Muscle of back (tissue), 13 donors: ENCODE measurements around the gene GRM2. TPM values are rescaled to one million over a fixed set of nuclear protein-coding genes. Genes with fewer than 3 reads are reported as not detected.

Source experiments
- DNase-seq, 3 donors: peaks; one replicate each; pipeline versions ENCODE4 v3.0.0 to v3.0.0-alpha.2; 2013
- long read RNA-seq, 9 donors: transcript quantifications; one replicate each; lab custom pipeline, GENCODE V29; 2026
- polyA plus RNA-seq, 10 donors: library from polyadenylated mRNA; unstranded; fragments of 120-200 nt; gene quantifications; one replicate each; pipeline ENCODE4 v1.2.1, GENCODE V29; 2013; ENCODE audit not compliant: insufficient read length in 10 of 10

The GRM2 gene
- under 1 TPM; 0.25 to 0.98 (median 0.52) TPM for polyA plus RNA-seq
- long read RNA-seq, donor 1, result 0 reads
- long read RNA-seq, donor 2, partial matches to known transcripts, result 0 of 1 reads
- long read RNA-seq, donor 2, other reads (novel, unspliced or antisense), result 0 of 1 reads
- long read RNA-seq, donor 3, result 0 reads
- long read RNA-seq, donor 4, result 0 reads
- long read RNA-seq, donor 5, result 0 reads
- long read RNA-seq, donor 6, result 0 reads
- long read RNA-seq, donor 7, result 0 reads
- long read RNA-seq, donor 8, result 0 reads
- long read RNA-seq, donor 9, result 0 reads

DNA sequence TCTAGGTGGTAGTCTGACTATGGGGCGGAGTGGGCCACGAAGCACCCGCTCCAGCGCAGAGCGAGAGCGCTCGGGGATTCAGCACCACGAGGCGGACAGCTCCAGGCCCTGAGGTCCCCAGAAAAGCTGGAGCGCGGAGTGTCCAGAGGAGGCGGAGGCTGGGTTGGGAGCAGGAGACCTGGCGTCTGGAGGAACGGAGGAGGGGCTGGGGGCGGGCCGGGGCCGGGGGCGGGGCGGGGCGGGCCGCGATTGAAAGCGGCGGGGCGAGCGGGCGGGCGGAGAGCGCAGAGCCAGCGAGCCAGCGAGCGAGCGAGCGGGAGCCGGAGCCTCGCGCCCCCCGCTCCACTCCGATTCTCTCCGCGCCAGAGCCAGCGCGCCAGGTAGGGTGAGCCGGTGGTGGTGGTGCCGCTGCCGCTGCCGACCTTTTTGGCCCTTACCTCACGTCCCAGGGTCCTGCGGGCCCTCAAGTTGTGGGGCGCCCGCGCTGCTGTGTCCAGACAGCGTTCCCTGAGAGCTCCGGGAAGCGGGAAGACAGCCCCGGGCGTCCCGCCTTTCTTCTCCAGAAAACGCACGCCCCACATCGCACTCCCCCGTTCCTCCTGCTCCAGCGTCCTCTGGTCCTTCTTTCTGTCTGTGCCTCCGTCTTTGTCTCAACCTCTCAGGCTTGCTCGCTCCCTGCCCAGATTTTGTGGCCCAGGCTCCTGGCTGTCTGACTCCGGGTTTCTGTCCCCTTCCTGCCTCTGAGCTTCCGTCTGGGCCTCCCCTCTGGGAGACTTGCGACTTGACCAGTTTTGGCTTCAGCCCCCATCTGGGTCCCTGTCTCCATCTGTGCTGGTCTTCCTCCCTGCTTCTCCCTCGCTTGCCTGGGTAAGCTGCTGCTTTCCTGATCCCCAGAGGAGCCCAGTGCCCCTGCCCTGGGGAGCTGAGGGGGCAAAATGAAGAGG lies at the start of gene GRM2:
Gene GRM2 (plus strand): TSS at position 281 of the 944 bp plus-strand sequence. CDS start 1,916 bp downstream, outside the sequence.
- DNase-seq, result peak; percentile 83 to 94 (median 90)

DNA sequence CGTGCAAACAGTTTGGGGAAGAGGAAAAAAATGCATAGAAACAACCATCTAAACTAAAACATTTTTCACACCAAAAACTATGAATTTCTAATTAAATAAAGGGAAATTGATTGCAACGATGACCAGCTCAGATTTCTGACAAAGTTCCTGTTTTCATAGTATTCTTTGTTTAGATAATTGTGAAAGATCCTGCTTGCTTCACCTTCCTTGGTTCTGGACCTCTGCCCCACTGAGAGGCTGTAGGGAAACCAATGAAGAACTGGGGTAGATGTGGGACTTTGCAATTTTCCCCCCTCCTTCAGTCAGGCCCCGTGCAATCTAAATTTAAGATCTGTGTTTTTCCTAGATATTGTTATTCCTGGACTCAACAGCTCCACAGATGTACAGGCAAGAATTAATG lies 49.6 kb upstream of the GRM2 start:
- no peak for DNase-seq

DNA sequence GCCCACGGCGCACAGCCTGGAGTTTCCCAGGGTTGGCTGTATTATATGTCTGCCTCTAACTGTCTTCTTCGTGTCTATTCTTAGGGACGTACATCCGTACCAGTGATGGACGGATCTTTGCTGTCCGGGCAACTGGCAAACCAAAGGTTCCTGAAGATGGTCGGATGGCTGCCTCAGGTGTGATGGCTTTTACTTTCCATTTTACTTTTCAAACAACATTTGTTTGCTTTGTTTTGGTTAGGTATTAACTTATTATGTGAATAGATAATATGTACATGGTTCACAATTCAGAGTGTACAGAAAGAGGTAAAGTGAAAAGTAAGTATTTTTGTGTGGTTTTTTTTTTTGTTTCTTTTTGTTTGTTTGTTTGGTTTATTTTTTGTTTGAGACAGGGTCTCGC lies 46.9 kb upstream of the GRM2 start:
- no peak for DNase-seq

DNA sequence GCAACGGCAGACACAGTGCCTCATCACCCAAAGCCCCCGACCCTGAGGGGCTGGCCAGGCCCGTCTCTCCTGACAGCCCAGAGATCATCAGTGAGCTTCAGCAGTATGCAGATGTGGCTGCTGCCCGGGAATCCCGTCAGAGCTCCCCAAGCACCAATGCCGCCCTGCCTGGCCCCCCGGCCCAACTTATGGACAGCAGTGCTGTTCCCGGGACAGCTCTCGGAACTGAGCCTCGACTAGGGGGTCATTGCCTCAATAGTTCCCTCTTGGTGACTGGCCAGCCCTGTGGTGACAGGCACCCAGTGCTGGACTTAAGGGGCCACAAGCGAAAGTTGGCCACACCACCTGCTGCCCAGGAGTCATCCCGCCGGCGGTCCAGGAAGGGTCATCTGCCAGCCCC lies 44.4 kb upstream of the GRM2 start:
- DNase-seq, result no peak

DNA sequence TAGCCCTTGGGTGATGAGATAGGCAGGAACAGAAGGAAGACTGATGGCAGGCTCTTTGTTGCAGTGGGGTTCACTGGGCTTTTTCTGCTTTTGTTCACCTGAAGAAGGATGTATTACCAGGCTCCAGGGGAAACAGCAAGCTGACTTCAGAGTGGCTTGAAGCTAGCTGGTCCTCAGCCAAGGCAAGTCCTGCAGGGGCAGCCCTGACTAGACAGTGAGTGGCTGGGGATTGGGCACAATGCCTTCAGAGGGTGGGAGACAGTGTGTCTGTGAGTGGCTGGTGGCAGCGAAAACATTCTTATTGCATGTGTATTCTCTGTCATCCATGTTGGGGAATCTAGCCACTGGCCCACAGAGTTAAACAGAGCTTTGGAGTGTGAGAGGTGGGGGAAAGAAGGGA lies 38.1 kb upstream of the GRM2 start:
- DNase-seq, result no peak

DNA sequence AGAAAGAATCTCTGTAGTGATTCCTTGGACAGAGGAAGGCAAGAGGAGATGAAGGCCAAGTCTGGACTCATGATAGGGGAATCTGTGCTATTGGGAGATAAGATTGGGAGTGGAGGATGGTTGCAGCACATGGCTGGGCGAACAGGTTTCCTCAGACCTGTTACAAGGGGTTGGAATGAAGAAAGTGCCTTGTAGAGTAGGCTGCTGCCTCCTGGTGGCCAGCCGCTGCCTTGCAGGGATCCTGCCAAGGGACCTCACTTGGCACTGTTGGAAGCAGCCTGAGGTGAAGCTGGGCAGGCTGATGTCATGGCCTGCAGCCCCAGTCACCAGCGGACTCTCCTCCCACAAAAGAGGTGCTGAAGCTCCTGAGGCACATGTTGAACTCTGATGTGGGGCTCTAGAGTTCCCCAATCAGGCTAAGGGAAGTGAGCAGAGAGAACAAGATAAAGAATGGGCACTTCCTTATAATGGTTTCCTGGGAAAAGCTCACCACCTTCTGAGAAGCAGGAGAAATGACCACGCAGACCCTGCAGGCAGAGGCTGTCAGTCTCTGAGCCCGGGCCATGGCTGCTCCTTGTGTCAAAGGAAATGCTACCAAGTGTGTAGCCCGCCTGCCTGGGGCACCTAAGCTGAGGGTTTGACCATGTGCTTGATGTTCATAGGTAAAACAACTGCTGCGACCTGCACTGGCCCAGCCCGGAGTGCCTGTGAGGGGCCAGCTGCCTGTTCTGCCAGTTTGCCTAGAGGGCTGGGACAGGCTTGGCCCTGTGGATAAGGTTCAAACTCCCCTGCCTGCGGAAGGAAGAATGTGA lies 37.4 kb upstream of the GRM2 start:
- DNase-seq, result peak; percentile 47 to 83 (median 73)

DNA sequence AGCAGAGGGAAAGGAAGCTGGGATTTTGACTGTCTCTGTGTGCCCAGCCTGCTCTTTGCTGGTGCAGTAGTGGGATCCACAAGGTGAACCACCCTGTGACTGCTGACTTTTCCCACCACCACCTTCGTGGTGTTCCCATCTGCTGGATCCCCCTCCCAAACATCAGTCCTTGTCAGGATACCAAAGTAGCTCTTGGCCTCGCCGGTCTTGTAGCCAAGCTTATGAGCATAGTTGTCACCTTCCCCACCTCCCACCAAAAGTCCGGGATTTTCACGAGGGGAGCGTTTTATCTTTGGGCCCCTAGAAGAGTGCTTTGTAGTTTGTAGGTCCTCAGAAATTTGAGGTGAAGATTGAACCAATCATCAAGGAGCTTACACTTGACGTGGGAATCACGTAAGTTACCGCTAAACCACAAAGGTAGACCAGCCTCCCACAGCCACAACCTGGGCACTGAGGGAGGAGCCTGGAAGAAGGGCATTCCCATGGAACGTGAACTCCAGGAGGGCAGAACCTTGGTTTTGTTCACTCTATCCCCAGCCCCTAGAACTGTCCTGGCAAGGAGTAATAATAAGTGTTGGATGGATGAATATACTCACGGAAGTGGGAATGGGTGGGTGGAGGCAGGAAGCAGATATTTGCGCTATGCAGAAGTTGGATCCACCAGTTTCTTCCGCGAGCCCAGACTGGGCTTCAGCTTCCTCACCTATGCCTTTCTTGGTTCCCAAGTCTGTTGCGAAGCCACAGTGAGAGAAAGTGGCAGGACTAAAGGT lies 36.6 kb upstream of the GRM2 start:
- DNase-seq, result no peak

DNA sequence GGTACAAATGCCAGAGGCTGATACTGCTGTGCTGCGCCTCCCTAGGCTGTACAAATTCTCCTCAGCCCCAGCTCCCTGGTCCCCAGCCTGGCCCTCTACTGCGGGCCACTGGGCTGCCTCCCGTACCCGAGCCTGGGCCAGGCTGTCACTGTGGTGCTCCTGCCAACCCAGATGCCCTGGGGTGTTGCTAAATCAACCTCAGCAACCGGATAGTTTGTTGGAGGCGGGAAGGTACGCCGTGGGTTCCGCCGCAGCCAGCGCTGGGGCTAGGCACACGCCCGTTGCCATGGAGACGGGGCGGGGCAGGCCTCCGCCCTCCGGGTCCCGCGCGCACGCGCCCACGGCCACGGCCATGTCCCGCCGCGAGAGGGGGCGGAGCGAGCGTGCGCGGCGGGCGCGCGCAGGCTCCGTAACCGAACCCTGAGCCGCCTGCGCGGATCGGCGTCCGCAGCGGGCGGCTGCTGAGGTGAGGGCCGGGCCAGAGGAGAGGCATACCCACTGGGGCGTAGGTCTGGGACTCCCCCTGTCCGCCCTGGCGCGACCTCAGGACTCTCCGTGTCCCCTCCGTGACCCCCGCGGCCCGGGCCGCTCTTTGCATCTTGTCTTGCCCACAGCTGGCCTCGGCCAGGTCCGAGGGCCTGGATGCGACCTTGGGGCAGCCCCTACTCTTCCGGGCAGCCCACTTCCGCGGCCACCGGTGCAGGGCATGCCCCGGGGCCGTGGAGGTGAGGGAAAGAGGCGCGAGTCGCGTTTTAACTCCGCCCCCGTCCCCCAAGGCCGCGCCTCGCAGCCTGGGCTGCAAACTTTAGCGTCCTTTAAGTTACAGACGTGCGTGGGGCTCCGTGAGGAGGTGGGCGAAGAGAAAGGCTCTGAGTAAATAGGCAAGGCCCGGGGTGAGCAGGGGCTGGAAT lies 35.8 kb upstream of the GRM2 start, which contains the start of gene TEX264:
Gene TEX264 (plus strand): TSS at position 430 of the 911 bp plus-strand sequence. CDS start 3,053 bp downstream, outside the sequence.
- DNase-seq, result peak; percentile 72 to 93 (median 90)

DNA sequence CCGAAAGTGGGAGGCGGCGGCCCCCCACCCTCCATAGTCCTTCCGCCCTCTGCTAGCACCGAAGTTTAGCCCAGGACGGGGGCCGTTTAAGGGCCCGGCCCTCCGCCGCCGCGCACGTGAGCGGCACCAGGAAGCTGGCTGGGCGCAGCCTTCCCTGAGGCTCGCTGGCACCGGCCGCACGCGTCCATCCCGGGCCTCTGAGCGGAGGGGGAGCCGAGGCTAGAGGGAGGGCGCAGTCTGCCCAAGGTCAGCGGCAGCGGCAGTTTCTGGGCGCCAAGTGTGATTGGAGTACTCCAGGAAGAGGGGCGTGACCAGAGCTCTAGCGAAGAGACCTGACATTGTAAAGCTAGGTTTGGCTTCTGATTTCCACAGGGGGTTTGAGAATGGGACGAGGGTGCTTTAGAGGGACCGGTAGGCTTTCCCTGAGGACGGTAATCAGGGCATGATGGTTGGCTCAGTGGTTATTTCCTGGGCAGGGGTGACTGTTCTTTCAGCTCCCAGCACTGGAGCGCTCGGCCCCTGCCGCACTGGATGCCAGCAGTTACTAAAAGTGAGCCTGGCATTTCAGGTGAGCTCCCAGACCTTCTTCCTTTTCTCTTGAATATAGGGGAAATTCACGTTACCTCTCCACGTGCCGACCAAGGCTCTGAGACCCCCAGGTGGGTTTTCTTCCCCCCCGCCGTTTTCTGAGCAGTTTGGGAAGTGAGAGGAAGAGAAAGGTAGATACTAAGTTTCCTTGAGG lies 35.0 kb upstream of the GRM2 start:
- peak in 2 of 3 donors; percentile 42 to 85 for DNase-seq

DNA sequence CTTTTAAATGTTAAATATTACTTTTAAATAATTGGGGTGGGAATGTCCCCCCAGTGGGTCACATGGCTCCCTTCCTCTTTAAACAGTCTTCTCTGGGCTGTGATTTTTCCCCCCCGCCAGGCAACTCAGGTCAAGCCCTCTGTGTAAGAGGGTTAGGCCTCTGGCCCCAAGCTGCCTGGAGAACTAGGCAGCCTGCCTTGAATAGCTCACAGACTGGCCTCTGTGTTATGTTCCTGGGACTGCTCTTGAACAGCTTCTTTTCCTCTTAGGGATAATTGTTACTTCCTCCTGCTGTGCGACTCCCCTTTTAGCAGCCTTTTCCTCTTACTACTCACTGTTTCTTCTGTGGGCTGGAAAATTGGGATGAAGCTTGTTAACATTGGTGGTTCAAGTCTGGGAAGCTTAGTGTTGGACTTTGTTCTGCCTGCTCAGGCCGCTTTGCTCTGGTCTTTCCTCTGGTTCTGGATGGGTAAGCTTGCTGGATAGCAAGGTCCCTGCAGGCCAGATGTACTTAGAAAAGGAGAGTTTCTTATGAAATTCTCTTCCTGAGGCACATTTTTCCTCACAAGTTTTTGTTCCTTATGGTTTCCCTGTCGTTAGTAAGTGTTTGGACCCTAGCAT lies 33.6 kb upstream of the GRM2 start:
- no peak for DNase-seq

DNA sequence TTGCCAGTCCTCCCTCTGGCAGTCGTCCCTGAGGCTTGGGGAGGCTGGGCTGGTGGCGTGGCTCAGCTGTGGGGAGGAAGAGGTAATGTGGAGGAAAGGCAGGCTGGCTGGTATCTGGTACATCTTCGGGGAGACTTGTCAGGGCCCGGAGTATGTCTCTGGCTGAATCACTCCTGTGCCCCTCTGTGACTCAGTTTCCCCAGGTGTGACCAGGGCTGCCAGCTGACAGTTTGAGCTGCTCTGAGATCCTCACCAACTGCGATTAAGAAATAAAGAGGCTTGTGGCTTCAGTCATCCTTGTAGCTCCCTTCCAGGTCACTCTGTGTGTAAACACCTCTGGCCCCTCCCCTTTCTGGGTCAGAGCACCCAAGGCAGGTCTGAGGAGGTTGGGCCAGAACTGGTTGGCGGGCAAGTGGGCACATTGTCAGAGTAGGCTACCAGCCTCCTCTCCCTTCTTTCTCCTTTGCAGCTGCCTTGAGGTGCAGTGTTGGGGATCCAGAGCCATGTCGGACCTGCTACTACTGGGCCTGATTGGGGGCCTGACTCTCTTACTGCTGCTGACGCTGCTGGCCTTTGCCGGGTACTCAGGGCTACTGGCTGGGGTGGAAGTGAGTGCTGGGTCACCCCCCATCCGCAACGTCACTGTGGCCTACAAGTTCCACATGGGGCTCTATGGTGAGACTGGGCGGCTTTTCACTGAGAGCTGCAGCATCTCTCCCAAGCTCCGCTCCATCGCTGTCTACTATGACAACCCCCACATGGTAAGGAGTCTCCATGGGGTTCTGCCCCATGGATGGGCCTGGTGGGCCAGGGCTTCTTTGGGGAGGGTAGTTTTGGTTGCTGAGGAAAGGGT lies 32.8 kb upstream of the GRM2 start:
- DNase-seq, result no peak

DNA sequence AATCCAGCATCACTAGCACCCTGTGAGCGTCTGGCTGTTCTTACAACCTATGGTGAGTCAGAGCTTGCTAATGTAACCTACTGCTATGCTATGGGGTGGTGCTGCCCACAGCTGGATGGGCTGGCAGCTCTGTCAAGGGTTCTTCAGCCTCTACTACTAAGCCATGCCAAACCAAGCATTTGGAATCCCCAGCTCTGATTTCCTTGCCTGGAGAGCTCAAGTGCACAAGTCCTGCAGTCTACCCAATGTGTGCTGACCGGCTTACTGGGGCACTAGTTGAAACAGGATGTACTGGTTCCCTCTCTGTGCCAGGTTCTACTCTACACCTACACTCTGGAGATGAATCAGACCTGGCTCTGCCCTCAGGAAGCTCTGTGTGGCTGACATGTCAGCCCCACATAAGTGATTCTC lies 31.7 kb upstream of the GRM2 start:
- no peak for DNase-seq

DNA sequence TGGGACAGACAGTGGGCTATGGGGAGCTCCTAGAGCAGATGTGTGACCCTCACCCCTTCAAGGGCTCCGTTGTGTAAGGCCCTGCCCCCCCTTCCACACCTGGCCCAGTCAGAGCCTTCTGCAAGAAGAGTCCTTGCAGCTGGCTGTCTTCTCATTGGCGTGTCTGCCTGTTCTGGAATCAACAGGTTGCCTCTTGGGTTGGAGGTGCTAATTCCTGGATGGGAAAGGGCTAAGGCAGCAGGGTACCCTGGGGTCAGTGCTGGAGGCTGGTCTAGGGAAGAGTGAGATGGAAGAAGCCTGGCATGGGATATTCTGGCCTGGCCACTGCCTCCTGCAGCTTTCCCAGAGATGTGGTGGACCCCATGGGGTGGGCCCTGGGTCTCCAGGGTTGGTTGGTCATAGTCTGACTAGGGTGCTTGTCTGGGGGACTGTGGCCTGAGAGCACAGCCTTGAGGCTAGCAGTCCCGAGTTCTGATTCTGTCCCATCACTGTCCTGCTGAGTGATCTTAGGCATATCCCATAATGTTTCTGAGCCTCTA lies 30.7 kb upstream of the GRM2 start:
- DNase-seq, result no peak

DNA sequence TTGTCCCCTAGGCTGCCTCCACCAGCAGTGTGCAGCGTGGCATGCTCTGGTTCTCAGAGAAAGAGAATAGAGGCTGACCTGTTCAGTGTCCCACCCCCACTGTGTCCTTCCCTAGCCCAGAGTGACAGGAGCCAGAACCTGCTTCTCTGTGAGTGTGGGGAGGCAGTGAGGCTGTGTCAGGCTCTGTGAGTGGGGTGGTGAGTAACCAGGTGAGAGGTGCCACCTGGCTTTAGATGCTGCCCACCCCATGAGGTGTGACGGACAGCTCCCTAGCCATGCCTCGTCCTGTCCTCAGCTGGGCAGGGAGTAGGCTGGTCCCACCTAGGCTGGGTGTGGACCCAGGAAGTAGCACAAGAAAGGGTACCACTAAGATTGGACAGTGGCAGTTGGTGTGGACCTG lies 29.5 kb upstream of the GRM2 start:
- no peak for DNase-seq

DNA sequence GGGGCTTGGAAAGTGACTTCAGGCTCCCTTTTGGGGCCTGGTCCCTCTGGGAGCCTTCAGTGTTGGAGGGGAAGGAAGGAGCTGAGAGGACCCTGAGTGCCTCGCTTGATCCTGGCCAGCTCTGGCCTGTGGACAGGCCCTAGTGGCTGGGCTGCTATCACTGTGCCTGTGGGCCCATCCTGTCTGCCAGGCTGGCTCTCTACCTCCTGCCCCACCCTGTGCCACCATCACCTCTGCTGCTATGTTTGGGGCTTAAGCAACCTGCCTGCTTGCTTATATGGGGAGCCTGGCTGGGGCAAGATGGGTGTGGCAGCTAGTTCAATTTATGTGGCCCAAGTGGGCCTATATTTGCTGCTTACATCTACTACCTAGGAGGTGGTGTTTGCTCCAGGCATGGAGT lies 28.7 kb upstream of the GRM2 start:
- no peak for DNase-seq

DNA sequence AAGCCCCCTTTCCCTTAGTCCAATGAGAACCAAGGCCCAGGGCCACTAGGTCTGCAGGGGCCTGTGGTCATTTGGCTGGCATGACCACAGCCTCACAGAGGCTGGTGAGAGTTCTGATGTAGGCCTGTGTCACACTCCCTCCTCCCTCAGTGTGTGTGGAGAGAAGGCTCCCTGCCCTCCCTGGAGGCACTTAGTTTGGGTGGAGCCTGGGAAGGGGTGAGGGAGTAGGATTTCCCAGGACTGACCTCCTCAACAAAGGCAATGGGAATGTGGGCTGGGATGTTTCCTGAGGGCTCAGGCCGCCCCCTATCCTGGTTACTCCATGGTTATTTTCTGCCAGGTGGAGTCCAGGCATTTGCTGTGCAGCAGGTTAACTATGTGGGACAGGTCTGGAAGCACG lies 28.2 kb upstream of the GRM2 start:
- no peak for DNase-seq

DNA sequence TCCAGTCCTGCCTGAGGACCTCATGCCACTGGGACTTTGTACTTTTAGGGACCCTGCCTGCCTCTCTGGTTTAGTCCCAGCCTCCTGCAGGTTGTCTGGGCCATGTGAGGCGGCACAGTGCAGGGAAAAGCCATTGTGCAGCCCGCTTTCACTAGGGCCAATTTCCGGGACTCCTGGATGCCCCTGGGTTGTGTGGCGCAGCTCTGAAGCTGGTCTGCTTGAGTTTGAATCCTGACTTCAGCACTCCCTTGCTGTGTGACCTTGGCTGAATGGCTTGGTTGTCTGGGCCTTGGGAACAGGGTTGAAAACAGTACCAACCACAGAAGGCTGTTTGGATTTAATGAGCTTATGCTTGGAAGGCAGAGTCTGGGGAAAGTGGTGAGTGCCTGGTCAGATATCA lies 27.6 kb upstream of the GRM2 start:
- DNase-seq, result no peak

DNA sequence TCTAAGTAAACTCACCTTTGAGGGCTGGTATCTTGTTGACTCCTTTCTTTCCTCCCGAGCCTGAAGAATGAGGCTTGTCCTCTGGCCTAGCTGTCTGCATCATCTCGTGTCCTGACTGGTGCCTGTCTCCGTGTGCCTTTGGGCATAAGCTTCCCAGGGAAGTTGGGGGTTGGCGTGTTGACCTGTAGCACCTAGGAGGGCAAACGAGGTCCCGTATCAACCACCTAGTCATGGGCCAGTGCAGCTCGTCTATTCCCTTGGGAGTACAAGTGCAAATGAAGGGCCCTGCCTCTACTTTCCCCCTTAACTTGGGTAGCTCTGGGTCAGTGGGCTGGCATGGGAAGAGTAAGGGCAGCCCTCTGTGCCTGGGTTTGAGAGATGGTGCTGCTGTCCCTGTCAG lies 27.1 kb upstream of the GRM2 start:
- DNase-seq, result no peak
